Mesothelial cell of epicardium (in vitro differentiated cells): Measurements from ENCODE around the gene GAL3ST3. TPM values are rescaled to one million over a fixed set of nuclear protein-coding genes. Genes with fewer than 3 reads are reported as not detected.
A peak's percentile ranks its signal among the peaks of the same experiment; 100 is the strongest.
"Not testable (repeated sequence)": the region's sequence is repeated elsewhere in the genome, so short reads cannot be mapped to it uniquely, and the experiment has no call there.

Source experiments
- DNase-seq, 2 experiments: peaks; one replicate each; pipeline ENCODE4 v3.0.0; 2021; ENCODE audit warnings: low spot score in 2 of 2; ENCODE audit not compliant: unreplicated experiment in 2 of 2
- H3K27ac Mint-ChIP-seq: 2 replicates; pipeline ENCODE4 v1.8.0; 2021; ENCODE audit warnings: mixed read lengths
- H3K27me3 Mint-ChIP-seq: 2 replicates; pipeline ENCODE4 v1.8.0; 2021; ENCODE audit warnings: low read depth, mixed read lengths
- H3K36me3 Mint-ChIP-seq: 2 replicates; pipeline ENCODE4 v1.8.0; 2021; ENCODE audit warnings: mixed read lengths
- H3K4me1 Mint-ChIP-seq: 2 replicates; pipeline ENCODE4 v1.8.0; 2021; ENCODE audit warnings: mixed read lengths
- H3K4me3 Mint-ChIP-seq: 2 replicates; pipeline ENCODE4 v1.8.0; 2021; ENCODE audit warnings: mild to moderate bottlenecking, moderate library complexity, mixed read lengths
- H3K9me3 Mint-ChIP-seq: 2 replicates; pipeline ENCODE4 v1.8.0; 2021; ENCODE audit warnings: mixed read lengths
- CTCF ChIP-seq: fragments of 200-600 bp; sonication (generic); IDR thresholded peaks from one replicate; pipeline ENCODE4 v1.5.0; 2021; ENCODE audit warnings: antibody characterized with exemption; ENCODE audit not compliant: unreplicated experiment
- total RNA-seq: library from RNA; stranded (reverse); gene quantifications from 3 replicates; pipeline ENCODE4 v1.2.1, GENCODE V29; 2021

GAL3ST3 gene
- 4.7 to 5.7 TPM (median 4.9 TPM) in 3 replicates for total RNA-seq

GRCh38 chr11:66048547-66049323 lies at the start of gene GAL3ST3:
Gene GAL3ST3 (minus strand): TSS chr11:66049161. CDS start chr11:66045415, 3,746 bp downstream.
- H3K9me3 Mint-ChIP-seq = no peaks in the 10 kb centered on the region
- H3K36me3 Mint-ChIP-seq = no peaks in the 10 kb centered on the region
- TF ChIP-seq CTCF = no peak
- peaks cover 45% of the 10 kb centered on the region for H3K4me1 Mint-ChIP-seq
- H3K27ac Mint-ChIP-seq = no peak within 1 kb of the TSS
- H3K27me3 Mint-ChIP-seq = peaks cover 4% of the 10 kb centered on the region
- no peak for DNase-seq
- H3K4me3 Mint-ChIP-seq = peak within 1 kb of the TSS; percentile 61

GRCh38 chr11:66092125-66092524 lies 43.2 kb upstream of the GAL3ST3 start:
- not testable (repeated sequence) for H3K36me3 Mint-ChIP-seq, H3K4me1 Mint-ChIP-seq, H3K27ac Mint-ChIP-seq

GRCh38 chr11:66090288-66090687 lies 41.3 kb upstream of the GAL3ST3 start:
- TF ChIP-seq CTCF = no peak
- Mint-ChIP-seq H3K9me3 (no peaks in the 10 kb centered on the region), H3K27ac (no peak overlapping the region), H3K4me1 (peaks cover 6% of the 10 kb centered on the region), H3K4me3 (no peak overlapping the region), H3K27me3 (no peaks in the 10 kb centered on the region), H3K36me3 (peaks cover 4% of the 10 kb centered on the region)
- DNase-seq = no peak

More at GRCh38 chr11:66092125-66092524, 43.2 kb upstream of the GAL3ST3 start:
- DNase-seq, H3K27me3 Mint-ChIP-seq, H3K4me3 Mint-ChIP-seq, H3K9me3 Mint-ChIP-seq: not testable (repeated sequence)

GRCh38 chr11:66089067-66089466 lies 40.1 kb upstream of the GAL3ST3 start:
- no peak overlapping the region for H3K27ac Mint-ChIP-seq
- no peak for DNase-seq
- H3K9me3 Mint-ChIP-seq = no peaks in the 10 kb centered on the region
- H3K4me1 Mint-ChIP-seq = peaks cover 18% of the 10 kb centered on the region
- no peaks in the 10 kb centered on the region for H3K27me3 Mint-ChIP-seq
- no peak overlapping the region for H3K4me3 Mint-ChIP-seq
- peaks cover 4% of the 10 kb centered on the region for H3K36me3 Mint-ChIP-seq
- no peak for TF ChIP-seq CTCF

GRCh38 chr11:66087148-66087908 lies 38.4 kb upstream of the GAL3ST3 start:
- no peak for DNase-seq
- Mint-ChIP-seq H3K36me3 (no peaks in the 10 kb centered on the region), H3K27ac (peak overlapping the region; percentile 40), H3K9me3 (no peaks in the 10 kb centered on the region), H3K27me3 (no peaks in the 10 kb centered on the region), H3K4me3 (no peak overlapping the region), H3K4me1 (peaks cover 34% of the 10 kb centered on the region)
- TF ChIP-seq CTCF = no peak
